Measurements from ENCODE around the gene LEKR1.

GRCh38 chr3:156792114-156792513 is 34.0 kb upstream of the LEKR1 start:
- no peak for TF ChIP-seq CTCF (IDR thresholded peaks at IDR 0.05)
- no peak for TF ChIP-seq POLR2A (IDR thresholded peaks at IDR 0.05)
